ENCODE measurements around the gene ADGRD2. TPM values are rescaled to one million over a fixed set of nuclear protein-coding genes. Genes with fewer than 3 reads are reported as not detected.

Gene ADGRD2
- total RNA-seq, 4 donors from 2014 or later = not detected

DNA sequence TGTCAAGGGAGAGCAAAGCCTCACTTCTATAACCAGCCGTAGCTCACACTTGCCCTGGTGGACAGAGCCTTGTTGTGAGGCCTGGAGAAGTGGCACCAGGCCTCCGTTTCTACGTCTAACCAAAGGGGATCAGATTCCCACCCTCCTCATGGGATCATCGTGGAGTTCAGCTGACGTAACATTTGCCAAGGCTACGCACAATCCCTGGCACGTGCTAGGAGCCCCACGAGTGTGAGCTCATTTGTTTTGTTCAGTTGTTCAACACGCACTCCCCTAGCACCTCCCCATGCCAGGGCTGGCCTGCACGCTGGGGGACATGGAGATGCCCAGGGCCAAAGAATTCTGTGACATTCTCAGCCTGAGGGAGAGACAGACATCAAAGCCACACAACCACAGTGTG lies 23.1 kb downstream of the ADGRD2 start:
- TF ChIP-seq, protein P1, sequence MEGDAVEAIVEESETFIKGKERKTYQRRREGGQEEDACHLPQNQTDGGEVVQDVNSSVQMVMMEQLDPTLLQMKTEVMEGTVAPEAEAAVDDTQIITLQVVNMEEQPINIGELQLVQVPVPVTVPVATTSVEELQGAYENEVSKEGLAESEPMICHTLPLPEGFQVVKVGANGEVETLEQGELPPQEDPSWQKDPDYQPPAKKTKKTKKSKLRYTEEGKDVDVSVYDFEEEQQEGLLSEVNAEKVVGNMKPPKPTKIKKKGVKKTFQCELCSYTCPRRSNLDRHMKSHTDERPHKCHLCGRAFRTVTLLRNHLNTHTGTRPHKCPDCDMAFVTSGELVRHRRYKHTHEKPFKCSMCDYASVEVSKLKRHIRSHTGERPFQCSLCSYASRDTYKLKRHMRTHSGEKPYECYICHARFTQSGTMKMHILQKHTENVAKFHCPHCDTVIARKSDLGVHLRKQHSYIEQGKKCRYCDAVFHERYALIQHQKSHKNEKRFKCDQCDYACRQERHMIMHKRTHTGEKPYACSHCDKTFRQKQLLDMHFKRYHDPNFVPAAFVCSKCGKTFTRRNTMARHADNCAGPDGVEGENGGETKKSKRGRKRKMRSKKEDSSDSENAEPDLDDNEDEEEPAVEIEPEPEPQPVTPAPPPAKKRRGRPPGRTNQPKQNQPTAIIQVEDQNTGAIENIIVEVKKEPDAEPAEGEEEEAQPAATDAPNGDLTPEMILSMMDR (IDR thresholded peaks at IDR 0.05) = no peak
- no peak for TF ChIP-seq POLR2A (IDR thresholded peaks at IDR 0.05)
- H3K27me3 ChIP-seq = peaks cover 14% of the 10 kb centered on the region
- H3K4me1 ChIP-seq = peaks cover 0 to 8% of the 10 kb centered on the region in 2 donors
- no peaks in the 10 kb centered on the region for H3K9me3 ChIP-seq
- no peak overlapping the region for H3K27ac ChIP-seq
- H3K4me3 ChIP-seq (replicated peaks in 1 of 3) = no peak overlapping the region
- intact Hi-C loops (cut with DNase I) = no loop called here
- 73 to 81% methylated on average over 10 of the region's 10 CpGs for WGBS, 2 donors
- no peaks in the 10 kb centered on the region for H3K36me3 ChIP-seq
- no peak for DNase-seq

DNA sequence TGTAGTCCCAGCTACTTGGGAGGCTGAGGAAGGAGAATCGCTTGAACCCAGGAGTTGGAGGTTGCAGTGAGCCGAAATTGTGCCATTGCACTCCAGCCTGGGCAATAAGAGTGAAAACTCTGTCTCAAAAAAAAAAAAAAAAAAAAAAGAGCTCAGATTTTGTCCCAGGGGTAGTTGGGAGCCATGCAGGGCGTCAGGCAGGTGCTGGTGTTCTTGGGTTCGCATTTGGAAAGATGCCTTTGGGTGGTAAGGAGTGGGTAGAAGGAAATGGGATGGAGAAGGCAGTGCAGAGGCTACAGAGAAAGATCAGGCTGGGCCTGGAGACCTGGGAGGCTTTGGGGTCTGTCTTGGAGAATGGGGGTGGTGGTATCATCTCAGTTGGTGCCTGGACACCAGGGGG lies 23.9 kb downstream of the ADGRD2 start:
- no peak for TF ChIP-seq POLR2A (IDR thresholded peaks at IDR 0.05)
- TF ChIP-seq, protein P1 (IDR thresholded peaks at IDR 0.05) = no peak
- no peaks in the 10 kb centered on the region for H3K9me3 ChIP-seq
- H3K27ac ChIP-seq = no peak overlapping the region
- H3K27me3 ChIP-seq = peaks cover 17% of the 10 kb centered on the region
- 74 to 83% methylated on average over 4 of the region's 4 CpGs for WGBS, 2 donors
- no peak for DNase-seq
- intact Hi-C loops (cut with DNase I) = no loop called here
- H3K36me3 ChIP-seq = no peaks in the 10 kb centered on the region
- peaks cover 0 to 8% of the 10 kb centered on the region in 2 donors for H3K4me1 ChIP-seq
- no peak overlapping the region for H3K4me3 ChIP-seq (replicated peaks in 1 of 3)

DNA sequence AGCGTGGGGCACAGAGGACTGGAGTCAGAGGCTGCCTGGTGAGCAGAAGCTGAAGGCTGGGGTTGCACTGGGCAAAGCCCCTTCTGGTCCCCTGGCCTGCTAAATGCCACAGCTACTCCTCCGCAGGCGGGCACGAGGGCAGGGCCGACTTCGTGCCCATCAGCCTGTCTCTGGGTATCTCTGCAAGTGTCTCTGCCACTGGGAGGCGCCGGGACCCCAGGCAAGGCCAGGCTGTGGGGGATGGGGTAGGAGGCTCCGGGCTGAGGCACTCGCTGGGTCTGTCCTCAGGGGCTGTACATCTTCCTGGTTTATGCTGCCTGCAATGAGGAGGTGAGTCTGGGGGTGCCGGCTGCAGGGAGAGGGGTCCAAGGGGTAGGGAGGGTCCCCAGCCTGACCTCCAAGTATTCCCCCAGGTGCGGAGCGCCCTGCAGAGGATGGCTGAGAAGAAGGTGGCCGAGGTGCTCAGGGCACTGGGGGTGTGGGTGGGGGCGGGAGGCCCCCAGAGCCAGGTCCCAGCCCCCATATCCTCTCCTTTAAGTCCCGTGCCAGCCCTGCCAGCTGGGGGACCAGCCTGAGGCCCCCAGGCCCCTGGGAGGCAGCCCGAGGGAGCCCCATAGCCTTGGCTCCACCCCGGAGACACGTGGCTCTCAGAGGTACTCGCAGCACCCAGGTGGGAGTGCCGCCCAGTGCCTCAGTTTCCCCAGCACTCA lies 25.1 kb downstream of the ADGRD2 start:
- WGBS, 2 donors = 63 to 71% methylated on average over 9 to 10 of the region's 21 CpGs
- no peak overlapping the region for H3K4me3 ChIP-seq (replicated peaks in 1 of 3)
- peaks cover 0 to 8% of the 10 kb centered on the region in 2 donors for H3K4me1 ChIP-seq
- peaks cover 21% of the 10 kb centered on the region for H3K27me3 ChIP-seq
- no peak overlapping the region for H3K27ac ChIP-seq
- intact Hi-C loops (cut with DNase I) = no loop called here
- no peaks in the 10 kb centered on the region for H3K36me3 ChIP-seq
- no peaks in the 10 kb centered on the region for H3K9me3 ChIP-seq
- TF ChIP-seq, protein P1 (IDR thresholded peaks at IDR 0.05) = no peak
- no peak for TF ChIP-seq POLR2A (IDR thresholded peaks at IDR 0.05)
- no peak for DNase-seq

DNA sequence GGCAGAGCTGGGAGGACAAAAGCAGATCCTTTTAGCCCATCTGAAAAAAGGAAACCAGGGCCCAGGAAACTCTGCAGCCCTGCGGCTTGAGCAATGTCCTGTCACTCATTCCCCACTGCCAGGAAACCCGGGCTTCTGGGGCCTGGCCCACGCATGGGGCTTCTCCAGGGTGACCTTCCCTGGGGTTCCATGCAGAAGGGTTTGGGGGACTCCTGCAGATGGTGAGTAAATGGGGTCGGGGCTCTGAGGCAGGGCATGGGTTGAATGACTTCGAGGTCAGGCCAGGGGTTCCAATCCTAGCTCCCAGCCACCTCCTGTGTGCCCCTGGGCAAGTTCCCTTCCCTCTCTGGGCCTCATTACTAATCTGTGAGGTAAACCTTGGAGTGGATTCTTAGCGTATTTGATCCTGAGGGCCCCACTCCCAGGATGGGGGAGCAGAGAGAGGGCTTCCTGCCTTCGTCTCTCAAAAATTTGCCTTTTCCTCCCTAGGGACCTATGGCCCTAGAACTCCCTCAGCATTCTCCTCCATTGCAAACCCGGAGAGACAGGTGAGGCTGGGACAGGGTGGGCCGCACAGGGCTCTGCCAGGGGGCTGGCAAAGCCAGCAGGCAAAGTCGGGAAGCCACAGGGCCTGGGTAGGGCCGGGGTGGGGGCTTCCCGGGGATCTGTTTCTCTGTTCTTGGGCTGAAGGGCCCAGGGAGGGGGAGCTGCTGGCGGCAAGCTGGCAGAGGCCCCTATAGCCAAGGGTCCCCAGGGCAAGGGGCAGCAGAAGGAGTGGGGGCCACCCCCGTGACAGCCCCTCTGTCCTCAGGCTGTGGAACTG lies 25.8 kb downstream of the ADGRD2 start:
- no peak for DNase-seq
- no peak overlapping the region for H3K4me3 ChIP-seq (replicated peaks in 1 of 3)
- intact Hi-C loops (cut with DNase I) = no loop called here
- H3K27ac ChIP-seq = no peak overlapping the region
- peaks cover 21% of the 10 kb centered on the region for H3K27me3 ChIP-seq
- H3K36me3 ChIP-seq = no peaks in the 10 kb centered on the region
- peaks cover 0 to 8% of the 10 kb centered on the region in 2 donors for H3K4me1 ChIP-seq
- H3K9me3 ChIP-seq = no peaks in the 10 kb centered on the region
- TF ChIP-seq, protein P1 (IDR thresholded peaks at IDR 0.05) = no peak
- TF ChIP-seq POLR2A (IDR thresholded peaks at IDR 0.05) = no peak
- WGBS, 2 donors = 78 to 79% methylated on average over 11 to 12 of the region's 14 CpGs

DNA sequence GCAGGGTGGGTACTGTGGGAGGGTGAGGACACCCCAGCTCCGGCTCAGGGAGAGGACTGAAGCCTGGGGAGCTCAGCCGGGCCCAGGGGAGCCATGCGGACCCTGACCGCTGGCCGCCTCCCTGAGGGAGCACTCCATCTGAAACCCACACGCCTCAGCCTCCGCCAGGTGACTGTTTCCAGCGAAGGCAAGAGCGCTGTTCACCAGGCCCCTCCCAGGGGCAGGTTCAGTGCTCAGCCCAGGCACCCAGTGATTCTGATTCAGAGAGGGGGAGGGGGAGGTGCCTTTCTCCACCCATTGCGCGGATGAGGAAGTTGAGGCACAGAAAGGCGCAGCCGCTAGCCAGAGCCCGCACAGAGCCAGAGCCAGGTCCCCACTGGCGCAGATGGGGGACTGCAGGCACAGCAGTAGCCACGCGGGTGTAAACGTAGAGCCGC lies 27.0 kb downstream of the ADGRD2 start:
- Histone ChIP-seq H3K36me3 (no peaks in the 10 kb centered on the region), H3K27me3 (peaks cover 21% of the 10 kb centered on the region), H3K27ac (no peak overlapping the region), H3K9me3 (no peaks in the 10 kb centered on the region), H3K4me3 (replicated peaks in 1 of 3) (no peak overlapping the region), H3K4me1 (peaks cover 0 to 8% of the 10 kb centered on the region in 2 donors)
- DNase-seq = no peak
- intact Hi-C loops (cut with DNase I) = no loop called here
- no peak for TF ChIP-seq POLR2A (IDR thresholded peaks at IDR 0.05)
- TF ChIP-seq, protein P1 (IDR thresholded peaks at IDR 0.05) = no peak
- 18 to 29% methylated on average over 12 to 15 of the region's 19 CpGs for WGBS, 2 donors

Data from thyroid gland (tissue), 4 donors.